NCI-H2171 treated with DMSO at 0.1 percent for 48 hours (cell line): ENCODE data around the gene PRUNE2.

Experiments used
- DNase-seq: peaks from one replicate; lab custom pipeline; 2025; lab: John Stamatoyannopoulos, UW

The PRUNE2 gene

GRCh38 chr9:76902395-76902794, 3.5 kb downstream of the PRUNE2 start:
- no peak for DNase-seq

DNA sequence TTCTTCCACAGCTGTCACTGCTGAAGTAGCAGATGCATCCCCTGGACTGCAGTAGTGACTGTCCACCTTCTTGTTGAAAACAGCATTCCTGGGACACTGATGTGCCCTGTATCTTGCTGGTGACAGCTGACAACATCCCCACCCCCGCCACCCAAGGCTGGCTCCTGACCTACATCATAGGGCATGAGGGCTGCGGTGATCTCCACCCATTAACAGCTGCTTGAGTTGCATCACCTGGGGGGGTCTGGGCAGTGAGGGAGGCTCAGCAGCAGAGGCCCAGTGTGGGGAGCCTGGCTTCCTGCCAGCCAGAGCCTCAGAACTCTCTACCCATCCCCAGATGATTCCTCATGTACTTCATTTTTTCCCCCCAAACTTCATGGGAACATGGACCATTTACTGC, 4.1 kb downstream of the PRUNE2 start:
- no peak for DNase-seq

DNA sequence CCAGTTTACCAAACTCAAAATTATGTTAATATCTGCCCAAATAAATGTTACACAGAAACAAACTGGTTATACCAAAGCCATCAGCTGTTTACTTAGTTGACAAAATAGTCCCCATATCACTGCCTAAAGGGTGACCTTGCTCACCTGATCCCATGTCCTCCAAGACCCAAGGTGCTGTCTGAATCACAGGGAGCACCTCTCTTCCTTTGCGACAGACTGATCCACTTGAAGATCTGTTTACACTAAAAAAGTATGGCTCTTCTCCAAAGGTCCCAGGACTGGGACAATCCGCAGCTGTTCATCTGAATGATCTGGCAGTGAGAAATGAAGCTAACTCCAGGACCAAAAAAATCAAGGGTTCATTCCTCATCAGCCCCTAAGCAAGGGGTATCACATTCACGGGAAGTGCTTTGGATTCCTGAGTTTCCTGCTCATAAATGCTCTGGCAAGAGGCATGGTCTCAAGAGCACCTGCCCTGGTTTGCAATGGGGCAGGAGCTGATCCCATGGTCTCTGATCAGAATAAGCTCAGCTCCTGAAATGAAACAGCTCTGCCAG, 5.0 kb downstream of the PRUNE2 start:
- DNase-seq: no peak

DNA sequence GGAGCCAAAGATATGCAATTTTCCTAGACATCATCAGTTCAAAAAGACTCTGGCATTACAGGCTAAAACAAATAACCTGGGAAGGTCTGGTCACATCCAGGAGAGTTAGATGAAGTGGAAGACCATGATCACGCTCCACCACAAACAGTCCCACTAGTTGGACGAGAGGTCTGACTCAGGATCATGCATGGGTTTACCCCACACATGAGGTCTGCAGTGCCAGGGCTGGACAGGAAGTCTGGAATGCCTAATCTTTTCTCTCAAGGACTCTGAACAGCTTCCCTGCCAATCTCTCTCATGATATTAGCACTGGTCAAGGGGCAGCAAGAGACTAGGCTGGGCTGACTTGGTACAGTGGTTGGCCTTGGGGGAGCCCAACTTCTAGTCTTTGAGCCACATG, 7.1 kb downstream of the PRUNE2 start:
- no peak for DNase-seq

DNA sequence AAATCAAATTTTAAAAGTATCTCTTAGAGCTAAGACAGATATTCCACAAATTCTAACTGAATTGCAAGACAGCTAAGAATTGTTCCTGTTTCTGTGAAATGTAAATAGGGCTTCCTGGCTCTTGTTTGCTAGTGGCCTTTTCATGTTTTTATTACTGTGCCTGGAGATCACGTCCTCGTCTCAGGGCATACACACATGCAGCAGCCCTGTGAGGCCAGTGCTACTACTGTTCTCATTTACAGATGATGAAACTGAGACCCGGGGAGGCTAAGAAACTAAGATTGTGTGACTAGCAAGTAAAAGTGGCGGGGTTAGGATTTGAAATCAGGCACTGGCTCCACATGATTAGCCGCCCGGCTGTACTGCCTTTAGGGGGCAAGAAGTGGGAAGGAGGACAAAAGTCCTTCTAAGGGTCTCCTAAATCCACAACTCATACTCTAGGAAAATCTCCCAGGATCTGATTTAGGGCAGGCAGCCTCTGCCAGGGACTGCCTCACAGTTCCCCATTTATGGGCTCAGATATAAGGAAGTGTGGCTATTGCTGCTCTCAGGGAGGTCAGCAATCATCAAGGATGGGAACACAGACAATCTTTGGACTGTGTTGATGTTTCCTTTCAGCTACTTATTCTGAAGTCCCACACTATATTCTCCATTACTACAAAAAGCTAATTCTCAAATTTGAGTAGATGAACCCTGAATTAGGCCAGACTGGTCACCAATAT, 7.9 kb downstream of the PRUNE2 start:
- DNase-seq: no peak

GRCh38 chr9:76896035-76896434, 9.9 kb downstream of the PRUNE2 start:
- no peak for DNase-seq

DNA sequence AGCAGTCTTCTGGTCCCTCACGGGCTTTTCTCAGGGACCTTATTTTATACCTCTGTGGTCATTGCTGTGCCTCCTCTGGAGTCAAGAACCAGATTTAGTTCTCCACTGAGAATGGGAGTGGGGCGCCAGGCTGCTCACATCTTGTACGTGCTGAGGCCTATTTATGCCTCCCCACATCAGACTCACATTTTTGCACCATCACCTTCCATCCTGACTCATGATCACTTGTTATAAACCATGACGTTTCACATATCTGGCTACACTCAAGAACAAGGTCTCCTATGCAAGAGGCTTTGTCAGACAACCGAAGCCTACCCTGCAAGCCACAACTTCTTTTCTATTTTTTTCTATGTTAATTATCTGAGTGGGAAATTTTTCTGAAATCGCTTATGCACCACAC, 10.7 kb downstream of the PRUNE2 start:
- no peak for DNase-seq

DNA sequence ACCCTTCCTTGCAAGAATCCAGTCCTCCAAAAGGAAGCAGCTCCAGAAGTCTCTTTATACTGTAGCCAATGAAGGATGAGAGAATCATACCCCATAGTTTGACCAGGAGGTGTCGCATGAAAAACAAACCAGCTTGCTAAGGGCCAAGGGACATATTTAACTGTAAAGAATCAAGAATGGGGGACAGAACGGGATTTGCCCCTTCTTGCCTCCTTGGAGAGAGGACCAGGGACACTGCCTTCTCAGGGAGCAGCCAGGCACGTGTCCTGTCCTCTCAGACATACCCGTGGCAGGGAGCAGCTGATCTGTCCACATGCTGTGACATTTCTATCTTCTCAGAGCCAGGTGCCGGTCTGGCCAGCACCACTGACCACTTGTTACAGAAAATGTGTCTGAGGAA, 11.7 kb downstream of the PRUNE2 start:
- DNase-seq: no peak

- DNase-seq: no peak
Measured at GRCh38 chr9:76893395-76893932, 12.4 kb downstream of the PRUNE2 start.

DNA sequence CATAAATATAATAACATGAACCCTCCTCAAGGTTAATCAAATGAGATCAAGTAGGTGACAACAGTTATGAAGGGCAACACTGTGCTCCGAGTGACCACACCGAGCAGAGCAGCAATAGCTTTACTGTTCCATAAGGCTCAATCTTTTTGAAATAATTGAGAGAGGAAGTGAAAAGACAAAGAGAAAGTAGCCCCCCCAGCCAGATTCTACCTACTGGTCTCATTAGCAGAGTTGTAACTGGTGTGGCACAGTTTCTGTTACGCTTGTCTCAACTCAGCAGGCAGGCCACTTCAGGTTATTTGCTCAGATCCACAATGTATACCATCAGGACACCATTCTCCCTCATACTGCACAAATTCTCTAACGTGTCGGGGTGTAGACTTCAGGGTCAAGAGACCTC, 14.0 kb downstream of the PRUNE2 start:
- no peak for DNase-seq

DNA sequence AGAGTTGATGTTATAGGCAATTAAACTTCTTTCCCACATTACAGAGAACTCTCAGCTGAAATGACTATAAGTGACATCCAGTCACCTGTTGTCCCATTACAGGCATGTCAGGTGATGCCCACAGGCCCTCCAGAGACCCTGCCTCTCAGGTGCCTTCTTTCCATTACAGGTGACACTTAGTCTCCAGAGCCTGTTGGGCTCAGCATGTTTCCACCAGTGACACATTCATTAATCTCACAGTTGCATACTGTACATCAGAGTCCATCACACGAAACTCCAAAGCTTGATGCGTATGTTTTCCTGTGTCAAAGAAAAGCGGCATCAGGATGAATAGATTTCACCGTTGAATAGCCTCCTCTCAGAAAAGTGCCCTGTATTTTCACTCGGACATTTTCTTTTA, 14.6 kb downstream of the PRUNE2 start:
- DNase-seq: no peak

DNA sequence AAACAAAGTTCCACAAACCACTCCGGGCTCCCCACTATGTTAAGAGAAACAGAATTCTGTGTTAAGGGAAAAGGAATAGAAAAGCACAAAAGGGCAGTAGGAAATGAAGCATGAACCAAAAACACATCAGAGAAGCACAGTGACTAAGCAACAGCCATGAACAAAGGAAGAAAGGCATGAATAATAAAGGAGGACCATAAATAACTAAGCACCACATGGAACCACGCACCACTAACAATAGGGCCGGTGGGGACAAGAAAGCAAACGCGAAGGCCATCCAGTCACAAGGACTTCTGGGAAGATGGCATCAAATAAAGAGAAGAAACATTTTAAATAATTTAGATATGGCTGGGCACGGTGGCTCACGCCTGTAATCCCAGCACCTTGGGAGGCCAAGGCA, 18.0 kb downstream of the PRUNE2 start:
- DNase-seq: no peak

- no peak for DNase-seq
Measured at GRCh38 chr9:76887003-76887821, 18.7 kb downstream of the PRUNE2 start.

- no peak for DNase-seq
Measured at GRCh38 chr9:76886318-76886717, 19.6 kb downstream of the PRUNE2 start.

DNA sequence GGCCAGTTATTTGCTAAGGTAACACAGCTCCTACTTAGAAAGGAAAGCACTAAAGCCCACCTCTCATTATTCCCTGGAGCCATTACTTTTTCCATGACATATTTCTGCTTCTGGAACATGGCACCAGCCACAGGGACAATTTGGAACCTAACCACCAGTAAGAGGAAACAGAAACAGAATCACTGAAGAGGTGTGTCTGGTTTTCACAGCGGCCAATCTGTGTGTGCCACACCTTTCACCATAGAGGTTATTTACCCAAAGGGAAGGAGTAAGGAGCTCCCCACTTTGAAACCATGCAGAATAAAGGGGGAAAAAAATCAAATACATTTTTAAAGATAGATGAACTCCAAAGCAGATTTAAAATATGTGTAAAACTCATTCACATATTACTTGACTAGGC, 21.1 kb downstream of the PRUNE2 start:
- no peak for DNase-seq

- DNase-seq: no peak
Measured at GRCh38 chr9:76883341-76883855, 22.5 kb downstream of the PRUNE2 start.

- DNase-seq: no peak
Measured at GRCh38 chr9:76882686-76883085, 23.2 kb downstream of the PRUNE2 start.

GRCh38 chr9:76880210-76880609, 25.7 kb downstream of the PRUNE2 start:
- no peak for DNase-seq

DNA sequence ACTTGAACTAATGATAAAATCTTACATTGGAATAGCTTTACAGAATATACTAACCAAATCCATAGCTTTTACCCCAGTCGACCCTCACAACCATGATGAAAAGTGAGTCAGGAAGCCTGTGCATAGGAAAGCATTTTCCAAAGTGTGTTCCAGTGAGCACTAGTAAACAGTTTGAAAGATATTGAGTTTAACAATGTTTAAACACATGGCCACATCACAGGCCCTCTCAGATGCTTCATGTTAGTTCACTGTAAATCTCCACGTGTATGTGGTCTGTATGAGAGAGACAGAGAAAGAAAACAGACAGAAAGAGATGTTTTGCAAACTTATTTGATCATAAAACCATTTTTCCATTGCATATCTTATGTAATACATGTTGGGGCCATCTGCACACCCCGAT, 27.0 kb downstream of the PRUNE2 start:
- no peak for DNase-seq

DNA sequence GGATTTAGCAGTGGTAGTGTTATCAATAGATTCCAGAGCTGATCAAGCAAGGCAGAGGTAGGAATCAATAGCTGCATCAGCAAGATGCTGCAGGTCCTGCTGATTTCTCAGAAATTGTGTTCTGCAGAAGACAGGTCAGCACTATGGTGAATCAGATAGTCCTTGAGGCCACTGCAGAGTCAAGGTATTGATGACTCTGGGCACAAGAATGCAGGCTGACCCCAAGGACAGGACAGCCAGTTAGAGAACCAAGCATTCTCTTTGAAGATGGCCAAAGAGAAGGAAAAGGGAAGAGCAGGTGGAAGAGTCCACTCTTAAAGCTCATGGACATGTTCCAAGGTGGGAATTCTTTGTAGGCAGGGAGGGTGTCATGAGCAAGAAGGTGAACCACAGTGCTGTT, 28.0 kb downstream of the PRUNE2 start:
- no peak for DNase-seq

DNA sequence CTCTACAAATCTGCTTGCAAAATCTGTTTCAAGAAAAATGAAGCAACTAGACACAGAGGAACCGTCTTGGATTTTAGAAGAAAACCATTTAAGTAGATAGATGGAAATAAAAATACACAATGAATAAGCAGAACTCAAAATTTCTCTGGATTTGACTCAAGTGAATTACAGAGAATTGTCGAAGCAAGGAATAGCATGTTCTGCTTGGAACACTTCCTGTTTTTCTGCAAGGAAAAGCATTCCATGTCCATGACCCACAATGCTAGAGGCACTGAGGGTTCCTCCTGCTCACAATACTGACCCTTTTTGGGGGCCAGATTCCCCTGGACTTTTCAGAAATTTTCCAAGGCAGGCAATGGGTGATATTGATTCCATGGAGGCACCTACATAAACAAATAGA, 29.8 kb downstream of the PRUNE2 start:
- no peak for DNase-seq

GRCh38 chr9:76873821-76874220, 32.1 kb downstream of the PRUNE2 start:
- no peak for DNase-seq
